ENCODE measurements around the gene TTC34. TPM values are rescaled to one million over a fixed set of nuclear protein-coding genes. Genes with fewer than 3 reads are reported as not detected.

Gene TTC34
- total and polyA plus RNA-seq, 2 of the 4 experiments (the other 2 are of a cell fraction) = under 0.01 to 0.09 TPM

DNA sequence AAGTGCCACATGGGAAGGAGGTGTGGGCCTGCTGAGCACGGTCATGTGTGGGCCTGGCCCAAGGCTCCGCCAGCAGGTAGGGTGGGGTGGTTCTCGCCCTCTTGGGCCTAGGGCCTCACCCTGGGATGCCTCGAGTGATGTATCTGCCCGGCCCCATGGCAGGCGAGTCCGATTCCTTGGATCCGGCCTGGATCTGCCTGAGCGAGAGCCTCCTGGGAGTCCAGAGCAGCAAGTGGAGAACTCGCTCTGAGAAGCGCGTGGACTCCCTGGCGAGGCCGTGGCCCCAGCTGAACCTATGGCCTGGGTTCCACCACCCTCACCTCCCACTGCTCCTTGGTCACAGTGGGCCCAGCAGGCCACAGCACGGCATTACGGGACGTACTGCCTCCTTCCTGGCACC lies 8.2 kb upstream of the TTC34 start:
- Histone ChIP-seq H3K4me1 (ENCODE audit: control insufficient read depth, insufficient read depth, low read length) (no peaks in the 10 kb centered on the region), H4K5ac (ENCODE audit: low read depth, low read length) (no peak overlapping the region), H3K9me1 (ENCODE audit: insufficient read depth, low read length) (no peaks in the 10 kb centered on the region), H4K8ac (ENCODE audit: low read depth in 2 of 2, low read length in 2 of 2) (no peak overlapping the region), H3K36me3 (ENCODE audit: control insufficient read depth, insufficient read depth, low read length) (no peaks in the 10 kb centered on the region), H3K18ac (ENCODE audit: low read depth, low read length) (no peak overlapping the region), H2BK120ac (ENCODE audit: low read depth, low read length) (no peak overlapping the region), H4K91ac (ENCODE audit: insufficient read depth, low read depth, low read length) (no peak overlapping the region), H3K14ac (replicated peaks; ENCODE audit: low read depth, low read length) (no peak overlapping the region), H3K9ac (ENCODE audit: low read depth, low read length) (no peak overlapping the region), H2AK5ac (ENCODE audit: low read depth, low read length) (no peak overlapping the region), H3K27me3 (ENCODE audit: control insufficient read depth, insufficient read depth, low read length) (no peaks in the 10 kb centered on the region), H2AFZ (replicated peaks; ENCODE audit: low read length, poor library complexity) (no peak overlapping the region), H3K79me1 (ENCODE audit: low read depth in 1 of 2, low read length in 2 of 2) (no peaks in the 10 kb centered on the region), H2BK5ac (ENCODE audit: low read depth, low read length, poor library complexity, severe bottlenecking) (no peak overlapping the region), H3K4me3 (ENCODE audit: insufficient read depth, low read depth, low read length) (no peak overlapping the region), H2BK15ac (ENCODE audit: low read depth, low read length) (no peak overlapping the region), H2AK9ac (replicated peaks; ENCODE audit: low read depth, low read length, poor library complexity) (no peak overlapping the region), H3K23ac (ENCODE audit: low read depth, low read length) (no peak overlapping the region), H2BK20ac (ENCODE audit: low read depth, low read length) (no peak overlapping the region), H3K9me3 (ENCODE audit: control insufficient read depth, insufficient read depth, low read length) (peaks cover 62% of the 10 kb centered on the region; the same call in 1 of the 2 replicates), H3K4me2 (ENCODE audit: low read depth, low read length) (no peak overlapping the region), H3K27ac (ENCODE audit: insufficient read depth, low read length) (no peak overlapping the region), H3K4ac (ENCODE audit: low read depth, low read length) (no peak overlapping the region), H3K56ac (ENCODE audit: extremely low read depth, insufficient read depth, low read length) (no peak overlapping the region), H4K20me1 (ENCODE audit: insufficient read depth, low read length) (no peaks in the 10 kb centered on the region)
- dilution Hi-C loops (cut with HindIII; ENCODE audit: low sequenced_read_pairs, unreplicated experiment) = no loop called here
- in situ Hi-C loops (cut with MboI; ENCODE audit: low sequenced_read_pairs) = no loop called here
- WGBS, 2 experiments (ENCODE audit: extremely low coverage in 2 of 2, insufficient read length in 1 of 2) = 89% methylated on average over 13 of the region's 17 CpGs; no CpG with 5 or more reads in 1 of the 2 experiments
- TF ChIP-seq POLR2A (IDR thresholded peaks at IDR 0.05; ENCODE audit: low read depth, low read length) (no peak), FOS (IDR thresholded peaks at IDR 0.05; ENCODE audit: low read depth, low read length) (no peak), CHD1 (IDR thresholded peaks at IDR 0.05; ENCODE audit: low read depth, low read length) (no peak), SMC3 (IDR thresholded peaks at IDR 0.05; ENCODE audit: low read depth, low read length) (no peak), RCOR1 (IDR thresholded peaks at IDR 0.05; ENCODE audit: insufficient replicate concordance, low read length) (no peak), RAD21 (IDR thresholded peaks at IDR 0.05; ENCODE audit: low read length) (no peak), MAZ (IDR thresholded peaks at IDR 0.05; ENCODE audit: borderline replicate concordance, low read depth, low read length) (no peak), BHLHE40 (IDR thresholded peaks at IDR 0.05; ENCODE audit: low read depth, low read length) (no peak), CEBPB (IDR thresholded peaks at IDR 0.05; ENCODE audit: low read depth, low read length) (no peak), MAFK (IDR thresholded peaks at IDR 0.05; ENCODE audit: low read depth, low read length) (no peak), MXI1 (IDR thresholded peaks at IDR 0.05; ENCODE audit: borderline replicate concordance, low read depth, low read length) (no peak)
- TF ChIP-seq, protein P1, sequence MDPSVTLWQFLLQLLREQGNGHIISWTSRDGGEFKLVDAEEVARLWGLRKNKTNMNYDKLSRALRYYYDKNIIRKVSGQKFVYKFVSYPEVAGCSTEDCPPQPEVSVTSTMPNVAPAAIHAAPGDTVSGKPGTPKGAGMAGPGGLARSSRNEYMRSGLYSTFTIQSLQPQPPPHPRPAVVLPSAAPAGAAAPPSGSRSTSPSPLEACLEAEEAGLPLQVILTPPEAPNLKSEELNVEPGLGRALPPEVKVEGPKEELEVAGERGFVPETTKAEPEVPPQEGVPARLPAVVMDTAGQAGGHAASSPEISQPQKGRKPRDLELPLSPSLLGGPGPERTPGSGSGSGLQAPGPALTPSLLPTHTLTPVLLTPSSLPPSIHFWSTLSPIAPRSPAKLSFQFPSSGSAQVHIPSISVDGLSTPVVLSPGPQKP (IDR thresholded peaks at IDR 0.05; ENCODE audit: borderline replicate concordance, low read depth, low read length) = no peak
- TF ChIP-seq, protein P2, sequence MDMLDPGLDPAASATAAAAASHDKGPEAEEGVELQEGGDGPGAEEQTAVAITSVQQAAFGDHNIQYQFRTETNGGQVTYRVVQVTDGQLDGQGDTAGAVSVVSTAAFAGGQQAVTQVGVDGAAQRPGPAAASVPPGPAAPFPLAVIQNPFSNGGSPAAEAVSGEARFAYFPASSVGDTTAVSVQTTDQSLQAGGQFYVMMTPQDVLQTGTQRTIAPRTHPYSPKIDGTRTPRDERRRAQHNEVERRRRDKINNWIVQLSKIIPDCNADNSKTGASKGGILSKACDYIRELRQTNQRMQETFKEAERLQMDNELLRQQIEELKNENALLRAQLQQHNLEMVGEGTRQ (IDR thresholded peaks at IDR 0.05; ENCODE audit: low read depth, low read length) = no peak
- DNase-seq (no peak), ATAC-seq (ENCODE audit: low read depth) (no peak)
- no TSS peak for BruUV-seq (replicated peaks)
- intact Hi-C loops (cut with micrococcal nuclease) = no loop called here
- ChIA-PET CTCF (no interaction called here), POLR2A (ENCODE audit: unreplicated experiment) (no interaction called here)
